ENCODE results near the gene IFITM1. TPM values are rescaled to one million over a fixed set of nuclear protein-coding genes. Genes with fewer than 3 reads are reported as not detected.

The IFITM1 gene
- total and polyA plus RNA-seq, 2 of the 8 experiments (the other 6 are each of a cell fraction or from before 2014, with no cell fraction given), result 394 to 1,464 TPM

DNA sequence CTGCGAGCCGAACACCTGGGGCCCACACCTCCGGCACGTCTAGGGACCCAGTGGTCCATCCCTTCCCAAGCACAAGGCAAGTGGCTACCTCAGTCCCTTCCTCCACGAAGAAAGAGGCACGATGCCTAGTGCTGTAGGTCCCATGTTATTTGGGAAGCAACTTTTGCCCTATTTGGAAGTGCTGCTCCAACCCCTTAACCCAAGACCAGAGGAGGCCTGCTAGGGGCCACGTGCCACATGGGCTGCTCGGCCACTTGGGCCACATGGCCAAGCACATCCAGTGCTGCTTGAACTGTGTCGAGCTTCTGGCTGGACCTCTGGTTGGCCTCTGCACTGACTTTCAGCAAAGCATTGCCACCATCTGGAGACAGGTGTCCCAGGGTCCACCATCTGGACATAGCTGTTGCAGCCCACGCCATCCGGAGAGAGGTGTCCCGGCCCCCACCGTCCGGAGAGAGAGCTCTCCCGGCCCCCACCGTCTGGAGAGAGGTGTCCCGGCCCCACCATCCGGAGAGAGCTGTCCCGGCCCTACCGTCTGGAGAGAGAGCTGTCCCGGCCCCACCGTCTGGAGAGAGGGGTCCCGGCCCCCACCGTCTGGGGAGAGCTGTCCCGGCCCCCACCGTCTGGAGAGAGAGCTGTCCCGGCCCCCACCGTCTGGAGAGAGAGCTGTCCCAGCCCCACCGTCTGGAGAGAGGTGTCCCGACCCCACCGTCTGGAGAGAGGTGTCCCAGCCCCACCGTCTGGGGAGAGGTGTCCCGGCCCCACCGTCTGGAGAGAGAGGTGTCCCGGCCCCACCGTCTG, 49.0 kb downstream of the IFITM1 start:
- H3K23me2 ChIP-seq (ENCODE audit: low read depth, low read length), result no peaks in the 10 kb centered on the region
- H3K79me2 ChIP-seq (ENCODE audit: control insufficient read depth in 1 of 2, insufficient read depth in 2 of 2, low read length in 2 of 2), result no peaks in the 10 kb centered on the region; a peak in 1 of 4 replicates
- peak overlapping the region; percentile 32; the same call in 1 of the 2 replicates for H2BK20ac ChIP-seq (ENCODE audit: low read length)
- POLR2A ChIA-PET (ENCODE audit: partially characterized antibody), result interaction anchor here (0.6 to 2.0 kb wide), 15 partner anchors 8 to 480 kb away, joined by 3 to 8 read pairs (median 4); partner anchors contain the start of gene NLRP6
- peaks cover 0 to under 1% of the 10 kb centered on the region in 2 experiments for H4K20me1 ChIP-seq (replicated peaks in 1 of 2; ENCODE audit: control insufficient read depth in 1 of 2, insufficient read depth in 2 of 2, low read length in 2 of 2)
- TF ChIP-seq EP300 (IDR thresholded peaks at IDR 0.05; ENCODE audit: borderline replicate concordance in 1 of 2, low read depth in 2 of 2, low read length in 2 of 2), result no peak
- no peak for TF ChIP-seq SP1 (IDR thresholded peaks at IDR 0.05; ENCODE audit: low read depth, low read length)
- no peak for TF ChIP-seq FOSL1 (IDR thresholded peaks at IDR 0.05; ENCODE audit: insufficient read depth, low read depth, low read length)
- no peak for TF ChIP-seq POLR2AphosphoS5 (IDR thresholded peaks at IDR 0.05; ENCODE audit: low read depth, low read length)
- TF ChIP-seq HDAC2 (IDR thresholded peaks at IDR 0.05; ENCODE audit: borderline replicate concordance in 1 of 2, low read depth in 2 of 2, low read length in 2 of 2), result no peak
- peaks cover 0 to 2% (median 1%) of the 10 kb centered on the region in 4 experiments; a peak in 3 of 7 replicates for H3K4me1 ChIP-seq (replicated peaks in 1 of 4; ENCODE audit: control insufficient read depth in 3 of 4, insufficient read depth in 4 of 4, low read length in 3 of 4)
- H3K27ac ChIP-seq (ENCODE audit: low read depth, low read length), result no peak overlapping the region
- FAIRE-seq (no peak), DNase-seq (ENCODE audit: low read depth in 1 of 2, low spot score in 2 of 2) (no peak)
- H3K18ac ChIP-seq (ENCODE audit: extremely low read depth, low read length), result no peak overlapping the region
- peaks cover 16 to 20% of the 10 kb centered on the region in 2 experiments; a peak in 3 of 4 replicates for H3K9me3 ChIP-seq (ENCODE audit: insufficient read depth in 2 of 2, low read depth in 1 of 2, low read length in 1 of 2)
- no peak overlapping the region for H3K4ac ChIP-seq (replicated peaks; ENCODE audit: insufficient read length, low read depth, low read length)
- H2BK5ac ChIP-seq (ENCODE audit: low read depth, low read length), result no peak overlapping the region
- H4K91ac ChIP-seq (replicated peaks; ENCODE audit: insufficient read length, low read length), result no peak overlapping the region
- H3K4me2 ChIP-seq (ENCODE audit: insufficient read depth in 1 of 2, low read depth in 2 of 2, low read length in 2 of 2), result no peak overlapping the region
- no peak overlapping the region for H3K56ac ChIP-seq (replicated peaks; ENCODE audit: insufficient read length, low read depth, low read length)
- H3K79me1 ChIP-seq (ENCODE audit: low read depth, low read length), result no peaks in the 10 kb centered on the region; the same call in 1 of the 2 replicates
- H2AK5ac ChIP-seq (ENCODE audit: low read depth, low read length), result no peak overlapping the region; the same call in 1 of the 2 replicates
- CTCF ChIA-PET (ENCODE audit: partially characterized antibody), result interaction anchor here (0.6 to 13.4 kb wide), 58 partner anchors 7 to 1466 kb away, joined by 3 to 212 read pairs (median 5); partner anchors contain the start of genes BET1L, IFITM2, NLRP6 and PTDSS2
- H4K8ac ChIP-seq (ENCODE audit: extremely low read depth, insufficient read depth, low read length), result no peak overlapping the region
- WGBS, 2 experiments (ENCODE audit: extremely low coverage in 1 of 2, insufficient coverage in 1 of 2, insufficient read length in 1 of 2, insufficient replicate concordance in 2 of 2, low coverage in 1 of 2, low lambda C conversion rate in 2 of 2, missing lambda C conversion rate in 1 of 2), result 93% methylated on average over 32 of the region's 36 CpGs; no CpG with 5 or more reads in 1 of the 2 experiments
- H2AFZ ChIP-seq (ENCODE audit: low read length), result no peak overlapping the region
- H3K23ac ChIP-seq (ENCODE audit: insufficient read length), result no peak overlapping the region
- no peak overlapping the region for H3K4me3 ChIP-seq (ENCODE audit: extremely low read depth in 1 of 4, insufficient read depth in 2 of 4, low read depth in 3 of 4, low read length in 4 of 4)
- H3K14ac ChIP-seq (ENCODE audit: insufficient read length), result no peak overlapping the region
- no peak overlapping the region for H2BK12ac ChIP-seq (ENCODE audit: low read depth, low read length)
- H2BK120ac ChIP-seq (replicated peaks; ENCODE audit: low read depth, low read length), result no peak overlapping the region
- H4K5ac ChIP-seq (ENCODE audit: insufficient read length, low read depth, low read length), result no peak overlapping the region
- H3K36me3 ChIP-seq (ENCODE audit: control insufficient read depth in 2 of 4, insufficient read depth in 4 of 4, low read length in 3 of 4), result no peaks in the 10 kb centered on the region; a peak in 1 of 8 replicates
- peaks cover 0 to 5% (median 2%) of the 10 kb centered on the region in 4 experiments; a peak in 1 of 7 replicates for H3K27me3 ChIP-seq (replicated peaks in 1 of 4; ENCODE audit: control insufficient read depth in 3 of 4, extremely low read depth in 1 of 4, insufficient read depth in 3 of 4, low read length in 3 of 4)
- H3K9ac ChIP-seq (replicated peaks in 1 of 4; ENCODE audit: extremely low read depth in 1 of 4, low read depth in 3 of 4, low read length in 3 of 4), result no peak overlapping the region
- peak overlapping the region; percentile 88; the same call in 1 of the 2 replicates for H2BK15ac ChIP-seq (ENCODE audit: low read length)
